ENCODE measurements around the gene TUBB4A.

The TUBB4A gene

GRCh38 chr19:6491802-6492592, 10.1 kb downstream of the TUBB4A start:
- DNase-seq = no peak

DNA sequence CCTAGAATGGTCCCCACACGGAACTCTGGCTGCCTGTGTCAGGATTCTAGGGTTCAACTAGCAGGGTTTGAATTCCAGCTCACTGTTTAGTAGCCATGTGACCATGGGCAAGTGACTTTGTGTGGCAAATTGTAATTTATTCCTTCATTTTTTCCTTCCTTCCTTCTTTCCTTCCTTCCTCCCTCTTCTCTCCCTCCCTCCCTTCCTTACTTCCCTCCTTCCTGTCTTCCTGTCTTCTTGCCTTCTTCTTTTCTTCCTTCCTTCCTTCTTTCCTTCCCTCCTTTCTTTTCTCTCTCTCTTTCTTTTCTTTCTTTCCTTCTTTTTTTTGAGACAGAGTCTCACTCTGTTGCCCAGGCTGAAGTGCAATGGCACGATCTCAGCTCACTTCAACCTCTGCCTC, 12.0 kb downstream of the TUBB4A start:
- no peak for DNase-seq

DNA sequence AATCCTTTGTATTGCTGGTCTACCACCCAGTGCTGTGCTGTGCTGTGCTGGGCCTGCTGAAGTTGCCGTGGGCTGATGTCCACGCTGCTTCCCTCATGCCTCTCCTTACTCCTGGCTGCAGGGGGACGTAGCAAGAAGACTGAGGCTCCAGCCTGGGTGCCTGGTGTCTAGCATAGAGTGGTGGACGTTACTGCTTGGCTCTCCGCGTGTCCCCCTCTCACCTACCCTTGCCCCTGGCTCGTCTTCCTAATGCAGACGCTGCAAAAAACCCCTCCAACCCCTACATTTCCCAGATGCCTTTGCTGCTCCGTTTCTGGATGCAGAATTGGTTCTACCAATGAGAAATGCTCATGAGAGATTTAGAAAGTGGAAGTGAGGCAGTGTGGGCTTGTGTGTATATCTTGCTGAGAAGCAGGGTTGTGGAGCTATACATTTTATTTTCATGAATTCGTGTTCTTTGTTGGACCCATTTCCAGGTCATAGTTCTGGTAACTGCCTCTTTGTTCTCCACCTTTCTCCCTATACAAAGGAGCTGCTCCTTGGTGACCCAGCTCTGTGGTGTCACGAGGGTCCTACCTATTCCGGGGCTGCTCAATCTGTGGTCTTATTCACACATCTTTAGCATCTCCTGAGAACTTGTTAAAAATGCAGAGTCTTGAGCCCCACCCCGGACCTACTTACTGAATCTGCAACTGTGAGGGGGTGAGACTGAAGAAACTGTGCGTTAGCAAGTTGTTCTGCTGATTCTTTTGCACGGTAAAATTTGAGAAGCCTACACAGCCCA, 12.6 kb downstream of the TUBB4A start:
- DNase-seq = no peak

- no peak for DNase-seq
These were observed 17.3 kb downstream of the TUBB4A start for GRCh38 chr19:6484831-6485230.

DNA sequence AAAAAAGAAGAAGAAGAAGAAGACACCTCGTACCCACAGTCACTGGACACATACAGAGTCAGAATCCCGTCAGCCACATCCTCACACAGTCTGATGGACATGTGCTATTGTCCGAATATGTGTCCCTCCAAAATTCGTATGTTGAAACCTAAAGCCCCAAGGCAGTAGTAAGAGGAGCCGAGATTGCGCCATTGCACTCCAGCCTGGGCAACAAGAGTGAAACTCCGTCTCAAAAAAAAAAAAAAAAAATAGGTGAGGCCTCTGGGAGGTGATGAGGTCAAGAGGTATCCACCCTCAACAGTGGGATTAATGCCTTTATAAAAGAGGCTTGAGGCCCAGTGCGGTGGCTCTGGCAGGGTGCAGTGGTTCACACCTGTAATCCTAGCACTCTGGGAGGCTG, 17.9 kb downstream of the TUBB4A start:
- no peak for DNase-seq

DNA sequence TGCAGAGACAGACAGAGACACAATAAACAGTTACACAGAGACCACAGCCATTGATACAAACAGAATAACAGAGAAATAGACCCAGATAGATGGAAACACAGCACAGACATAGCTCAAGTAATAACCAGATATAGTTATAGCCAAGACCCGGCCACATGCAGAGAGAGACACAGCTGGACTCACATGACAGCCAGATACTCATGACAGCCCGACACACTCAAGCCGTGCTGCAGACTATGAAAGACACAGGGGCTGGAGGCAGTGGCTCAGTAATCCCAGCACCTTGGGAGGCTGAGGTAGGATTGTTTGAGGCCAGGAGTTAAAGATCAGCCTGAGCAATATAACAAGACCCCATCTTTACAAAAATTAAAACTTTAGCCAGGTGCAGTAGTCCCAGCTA, 18.9 kb downstream of the TUBB4A start:
- DNase-seq = no peak

DNA sequence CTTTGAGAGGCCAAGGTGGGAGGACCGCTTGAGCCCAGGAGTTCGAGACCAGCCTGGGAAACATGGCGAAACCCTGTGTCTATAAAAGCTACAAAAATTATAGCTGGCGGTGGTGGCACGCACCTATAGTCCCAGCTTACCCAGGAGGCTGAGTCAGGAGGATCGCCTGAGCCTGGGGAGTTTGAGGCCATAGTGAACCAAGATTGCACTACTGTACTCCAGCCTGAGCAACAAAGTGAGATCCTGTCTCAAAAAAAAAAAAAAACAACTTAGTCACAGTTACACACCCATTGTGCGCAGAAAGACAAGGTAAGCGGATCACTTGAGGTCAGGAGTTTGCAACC, 19.8 kb downstream of the TUBB4A start:
- DNase-seq = no peak

- peak; percentile 51 to 53 for DNase-seq
These were observed 20.4 kb downstream of the TUBB4A start, which contains the start of gene DENND1C for GRCh38 chr19:6481541-6482342. DENND1C (minus strand) TSS chr19:6481787; CDS start chr19:6481695, 92 bp downstream.

GRCh38 chr19:6480848-6481415, 21.2 kb downstream of the TUBB4A start:
- DNase-seq = peak in 1 of 2 experiments; percentile 25

- no peak for DNase-seq
These were observed 22.2 kb downstream of the TUBB4A start for GRCh38 chr19:6479836-6480398.

GRCh38 chr19:6478815-6479214, 23.3 kb downstream of the TUBB4A start:
- DNase-seq = no peak

DNA sequence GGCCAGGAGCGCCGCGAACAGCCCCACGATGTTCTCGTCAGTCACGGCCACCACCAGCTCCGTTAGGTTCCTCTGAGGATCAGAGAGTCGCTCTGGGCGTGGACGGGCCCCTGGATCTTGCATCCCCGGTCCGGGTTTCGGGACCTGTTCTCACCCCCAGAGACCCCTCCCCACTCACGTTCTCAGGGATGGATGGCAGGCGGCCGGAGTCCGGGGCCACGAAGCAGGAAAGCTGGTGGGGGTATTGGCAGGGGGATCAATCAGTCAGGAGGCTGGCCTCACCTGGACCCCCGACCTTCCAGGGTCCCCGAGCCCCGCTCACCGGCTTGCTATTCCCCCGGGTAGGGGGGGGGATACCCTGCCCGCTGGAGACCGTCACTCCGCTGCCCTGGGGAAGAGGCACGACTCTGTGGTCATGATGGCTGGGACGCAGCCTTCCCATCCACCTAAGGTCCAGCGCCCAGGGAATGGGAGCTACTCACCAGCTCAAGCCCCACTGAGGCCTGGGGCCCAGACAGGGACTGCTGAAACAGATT, 25.1 kb downstream of the TUBB4A start:
- no peak for DNase-seq

DNA sequence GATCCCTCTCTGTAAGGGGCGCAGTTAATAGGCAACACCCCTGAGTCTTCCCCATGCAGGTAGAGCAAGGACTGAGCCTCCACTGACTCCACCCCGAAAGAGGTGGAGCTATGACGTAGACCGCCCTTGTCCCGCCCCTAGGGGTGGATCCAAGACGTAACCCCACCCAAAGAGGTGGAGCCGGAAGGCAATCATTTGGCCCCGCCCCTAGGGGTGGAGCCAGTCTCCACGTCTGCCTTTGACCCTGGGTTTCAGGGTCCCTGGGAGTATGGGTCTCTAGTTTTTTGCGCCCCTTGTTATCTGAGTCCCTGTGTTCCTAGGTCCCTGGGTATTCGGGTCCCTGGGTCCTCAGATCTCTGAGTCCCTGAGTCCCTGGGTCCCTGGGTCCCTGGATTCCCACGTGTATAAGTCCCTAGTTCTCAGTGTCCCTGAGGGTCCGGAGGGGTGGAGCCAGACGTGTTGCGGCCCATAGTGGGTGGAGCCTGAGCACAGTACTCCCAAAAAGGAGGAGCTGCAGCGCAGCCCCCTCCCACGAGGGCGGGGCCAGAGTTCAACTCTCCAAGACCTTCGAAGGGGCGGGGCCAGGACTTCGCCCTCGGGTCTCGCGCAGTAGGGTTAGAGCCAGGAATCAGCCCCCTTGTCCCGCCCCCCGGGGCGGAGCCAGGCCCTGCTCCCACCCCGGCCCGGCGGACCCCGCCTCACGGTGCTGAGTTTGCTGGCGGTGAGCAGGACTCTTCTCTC, 25.8 kb downstream of the TUBB4A start:
- peak; percentile 39 for DNase-seq

GRCh38 chr19:6475321-6476108, 26.6 kb downstream of the TUBB4A start:
- DNase-seq = no peak

DNA sequence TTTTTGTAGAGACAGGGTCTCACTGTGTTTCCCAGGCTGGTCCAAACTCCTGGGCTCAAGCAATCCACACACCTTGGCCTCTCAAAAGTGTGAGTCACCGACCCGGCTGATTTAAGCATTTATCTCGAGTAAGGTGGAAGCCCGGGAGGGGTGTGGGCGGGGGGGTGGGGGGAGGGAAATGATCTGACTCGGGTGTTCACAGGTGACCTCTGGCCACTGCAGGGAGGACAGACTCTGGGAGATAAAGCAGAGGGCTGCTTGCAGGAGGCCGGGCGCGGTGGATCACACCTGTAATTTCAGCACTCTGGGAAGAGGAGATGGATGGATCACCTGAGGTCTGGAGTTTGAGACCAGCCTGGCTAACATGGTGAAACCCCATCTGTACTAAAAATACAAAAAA, 28.5 kb downstream of the TUBB4A start:
- no peak for DNase-seq

DNA sequence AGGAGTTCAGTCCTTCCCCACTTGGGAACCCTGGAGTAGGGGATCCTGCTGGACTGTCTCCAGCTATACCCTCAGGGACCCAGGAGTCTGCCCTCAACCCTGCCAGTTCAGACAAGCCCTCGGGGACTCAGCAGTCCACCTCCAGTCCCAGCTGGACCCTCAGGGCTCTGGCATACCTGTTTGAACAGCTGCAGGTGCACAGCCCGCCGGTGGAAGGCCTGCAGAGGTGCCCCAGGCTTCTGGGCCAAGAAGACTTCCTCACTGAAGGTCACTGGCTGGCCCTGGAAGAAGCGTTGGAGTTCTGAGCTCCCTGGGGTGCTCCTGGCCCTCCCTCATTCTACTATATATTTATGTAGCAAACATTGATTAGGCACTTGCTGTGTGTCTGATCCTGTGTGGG, 29.4 kb downstream of the TUBB4A start:
- DNase-seq = no peak

DNA sequence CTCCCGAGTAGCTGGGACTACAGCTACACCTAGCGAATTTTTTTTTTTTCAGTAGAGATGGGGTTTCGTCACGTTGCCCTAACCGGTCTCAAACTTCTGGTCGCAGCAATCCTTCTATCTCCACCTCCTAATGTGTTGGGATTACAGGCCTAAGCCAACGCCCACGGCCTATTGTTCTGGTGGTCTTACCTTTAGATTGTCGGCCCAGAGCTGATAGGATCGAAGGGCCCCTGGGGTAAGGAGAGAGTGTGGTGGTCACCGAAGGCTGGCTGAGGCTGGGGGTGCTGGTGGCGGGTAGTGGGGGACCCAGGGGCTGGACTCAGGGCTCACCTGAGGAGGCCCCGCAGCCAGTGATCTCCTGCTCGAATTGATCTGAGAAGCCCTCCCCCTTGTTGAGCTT, 31.0 kb downstream of the TUBB4A start:
- DNase-seq = no peak

GRCh38 chr19:6470173-6470572, 31.9 kb downstream of the TUBB4A start:
- DNase-seq = no peak

DNA sequence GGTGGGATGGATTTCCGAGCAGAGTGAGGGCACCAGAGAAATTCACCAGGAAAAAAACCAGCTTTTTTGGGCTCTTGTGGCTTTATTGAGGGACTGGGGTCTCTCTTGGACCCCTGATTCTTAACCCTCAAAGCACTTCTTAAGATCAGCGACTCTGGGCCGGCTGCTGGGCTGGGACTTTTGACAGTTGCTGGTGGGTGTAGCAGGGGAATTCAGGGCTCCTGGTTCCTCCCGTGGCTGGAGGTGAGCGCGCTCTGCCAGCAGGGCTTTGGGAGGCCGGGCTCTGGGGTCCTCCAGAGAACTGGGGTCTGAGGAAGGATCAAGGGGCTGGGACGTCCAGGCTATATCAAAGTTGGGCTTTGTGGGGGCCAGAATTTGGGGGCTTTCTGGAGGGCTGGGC, 34.7 kb downstream of the TUBB4A start:
- no peak for DNase-seq

GRCh38 chr19:6466526-6467248, 35.4 kb downstream of the TUBB4A start:
- no peak for DNase-seq

Measured in activated CD4-positive, alpha-beta T cell treated with anti-CD3 and anti-CD28 coated beads, Interleukin-2, amount 50 U/mL, for 4 hours (primary cell).